Measurements from ENCODE around the gene PIH1D1.
"Not testable (repeated sequence)": the region's sequence is repeated elsewhere in the genome, so short reads cannot be mapped to it uniquely, and the experiment has no call there.

The PIH1D1 gene

DNA sequence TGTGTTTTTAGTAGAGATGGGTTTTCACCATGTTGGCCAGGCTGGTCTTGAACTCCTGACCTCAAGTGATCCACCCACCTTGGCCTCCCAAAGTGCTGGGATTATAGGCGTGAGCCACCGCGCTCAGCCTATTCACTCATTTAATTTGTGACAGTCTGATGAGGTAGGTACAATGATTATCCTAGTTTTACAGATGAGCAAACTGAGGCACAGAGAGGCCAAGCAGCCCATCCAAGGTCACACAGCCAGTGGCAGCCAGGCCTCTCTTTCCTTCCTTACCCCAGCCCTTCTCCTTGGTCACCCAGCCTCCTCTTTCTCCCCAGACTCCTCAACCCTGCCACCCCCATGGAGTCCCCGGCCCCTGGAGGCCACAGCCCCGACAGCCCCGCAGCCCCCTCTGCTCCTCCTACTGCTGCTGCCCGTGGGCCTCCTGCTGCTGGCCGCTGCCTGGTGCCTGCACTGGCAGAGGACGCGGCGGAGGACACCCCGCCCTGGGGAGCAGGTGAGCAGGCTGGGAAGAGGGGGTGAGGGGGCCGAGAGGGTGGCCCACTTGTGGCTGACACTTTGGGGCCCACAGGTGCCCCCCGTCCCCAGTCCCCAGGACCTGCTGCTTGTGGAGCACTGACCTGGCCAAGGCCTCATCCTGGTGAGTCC is 28.5 kb upstream of the PIH1D1 start:
- DNase-seq = no peak

DNA sequence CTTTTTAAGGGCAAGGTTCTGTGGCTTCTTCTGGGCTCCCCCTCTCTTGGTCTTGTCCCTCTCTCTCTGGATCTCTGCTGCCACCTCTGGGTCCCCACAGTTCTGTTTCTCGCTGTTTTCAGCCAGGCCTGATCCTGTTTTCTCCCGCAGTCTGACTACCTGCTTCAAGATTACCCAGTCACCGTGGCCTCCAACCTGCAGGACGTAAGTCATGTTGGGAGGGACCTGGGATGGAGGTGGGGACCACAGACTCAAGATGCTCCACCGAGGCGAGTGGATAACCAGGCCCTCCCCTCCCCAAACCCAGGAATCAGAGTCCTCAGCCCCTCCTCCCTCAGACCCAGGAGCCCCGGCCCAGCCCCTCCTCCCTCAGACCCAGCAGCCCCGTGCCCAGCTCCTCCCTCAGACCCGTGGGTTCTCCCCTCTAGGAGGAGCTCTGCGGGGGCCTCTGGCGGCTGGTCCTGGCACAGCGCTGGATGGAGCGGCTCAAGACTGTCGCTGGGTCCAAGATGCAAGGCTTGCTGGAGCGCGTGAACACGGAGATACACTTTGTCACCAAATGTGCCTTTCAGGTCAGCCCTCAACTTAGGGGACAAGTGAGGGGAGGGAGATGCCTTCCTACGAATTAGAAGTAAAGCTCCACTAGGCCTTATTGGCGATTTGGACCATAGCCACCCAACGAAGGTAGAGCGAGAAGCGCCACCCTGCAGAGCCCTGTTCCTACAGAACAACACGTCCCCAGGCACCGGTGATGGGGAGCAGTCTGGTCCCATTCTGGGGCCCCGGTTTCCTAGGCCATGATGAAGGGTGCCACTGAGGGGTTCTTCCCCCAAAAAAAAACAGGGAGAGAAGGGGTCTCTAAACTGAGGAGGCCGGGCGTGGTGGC is 24.6 kb upstream of the PIH1D1 start:
- DNase-seq = no peak

DNA sequence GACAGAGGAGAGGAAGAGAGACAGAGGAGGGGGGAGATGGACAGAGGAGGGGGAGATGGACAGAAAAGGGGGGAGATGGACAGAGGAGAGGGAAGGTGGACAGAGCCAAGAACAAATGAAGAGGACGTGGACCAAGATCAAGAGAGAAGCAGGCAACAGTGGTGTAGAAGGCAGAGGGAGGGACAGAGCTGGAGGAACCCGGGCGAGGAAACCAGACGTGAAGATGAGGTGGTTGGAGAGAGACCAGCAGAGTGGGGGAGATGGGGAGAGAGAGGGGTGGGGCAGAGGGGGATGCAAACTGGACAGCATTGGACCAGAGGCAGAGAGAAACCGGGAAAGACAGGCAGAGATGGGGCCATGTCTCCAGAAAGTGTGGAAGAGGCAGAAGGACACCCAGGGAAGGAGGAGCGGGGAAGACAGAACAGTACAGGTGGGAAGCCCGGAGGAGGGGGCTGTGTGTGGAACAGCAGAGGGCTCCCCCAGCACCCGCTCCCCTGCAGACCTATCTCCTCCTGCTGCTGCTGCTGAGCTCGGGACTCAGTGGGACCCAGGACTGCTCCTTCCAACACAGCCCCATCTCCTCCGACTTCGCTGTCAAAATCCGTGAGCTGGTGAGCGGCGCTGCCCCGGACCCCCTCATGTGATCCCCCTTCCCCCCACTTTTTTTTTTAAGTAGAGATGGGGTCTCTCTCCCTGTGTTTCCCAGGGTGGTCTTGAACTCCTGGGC is 23.7 kb upstream of the PIH1D1 start:
- no peak for DNase-seq

DNA sequence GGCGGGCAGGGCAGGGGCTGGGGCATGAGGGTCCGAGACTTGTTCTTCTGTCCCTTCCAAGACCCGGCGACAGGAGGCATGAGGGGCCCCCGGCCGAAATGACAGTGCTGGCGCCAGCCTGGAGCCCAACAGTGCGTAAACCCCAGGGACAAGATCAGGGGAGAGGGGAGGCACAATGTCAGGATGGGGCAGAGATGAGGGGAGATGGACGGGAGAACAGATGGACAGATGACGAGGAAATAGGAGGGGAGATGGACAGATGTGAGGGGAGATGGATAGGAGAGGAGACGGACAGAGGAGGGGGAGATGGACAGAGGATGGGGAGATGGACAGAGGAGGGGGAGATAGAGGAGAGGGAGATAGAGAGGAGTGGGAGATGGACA is 22.9 kb upstream of the PIH1D1 start:
- no peak for DNase-seq

DNA sequence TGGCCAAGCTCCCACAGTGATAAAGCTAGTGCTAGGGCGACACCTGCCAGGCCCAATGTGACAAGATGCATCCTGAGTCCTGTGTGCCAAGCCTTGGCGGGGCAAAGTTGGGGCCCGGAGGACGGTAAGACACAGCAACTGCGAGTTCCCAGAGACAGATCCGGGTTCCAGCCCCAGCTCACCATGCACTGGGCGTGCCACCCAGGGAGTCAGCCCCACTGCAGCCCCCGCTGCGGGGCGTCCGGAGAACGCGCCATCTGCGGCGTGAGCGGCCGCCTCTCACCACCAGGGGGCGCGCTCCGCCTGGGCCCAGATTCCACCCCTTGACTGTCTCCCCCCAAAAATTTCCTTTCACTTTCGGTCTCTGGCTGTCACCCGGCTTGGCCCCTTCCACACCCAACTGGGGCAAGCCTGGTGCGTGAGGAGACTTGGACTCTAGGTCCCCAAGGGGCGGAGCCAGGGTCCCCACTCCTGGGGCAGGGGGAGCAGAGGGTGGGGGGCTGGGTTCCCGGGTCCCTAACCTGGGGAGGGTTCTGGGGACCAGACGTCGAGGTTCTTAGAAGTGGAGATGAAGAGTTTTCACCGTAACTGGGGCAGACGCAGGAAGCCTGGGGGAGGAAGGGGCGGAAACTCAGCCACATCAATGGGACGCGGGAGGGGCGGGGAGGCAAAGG is 22.4 kb upstream of the PIH1D1 start, which contains the start of gene FLT3LG:
Gene FLT3LG, plus strand, starts transcription at position 348 of the 674 bp plus-strand sequence. CDS start 425 bp downstream, outside the sequence.
- peak; percentile 56 for DNase-seq

DNA sequence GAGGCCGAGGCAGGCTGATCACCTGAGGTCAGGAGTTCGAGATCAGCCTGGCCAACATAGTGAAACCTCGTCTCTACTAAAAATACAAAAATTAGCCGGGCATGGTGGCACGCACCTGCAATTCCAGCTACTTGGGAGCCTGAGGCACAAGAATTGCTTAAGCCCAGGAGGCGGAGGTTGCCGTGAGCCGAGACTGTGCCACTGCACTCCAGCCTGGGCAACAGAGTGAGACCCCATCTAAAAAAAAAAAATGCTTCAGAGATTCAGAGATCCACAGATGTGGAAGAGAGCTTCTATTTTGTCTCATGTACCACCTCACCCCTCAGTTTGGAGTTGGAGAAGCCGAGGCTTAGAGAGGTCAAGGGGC is 21.9 kb upstream of the PIH1D1 start:
- not testable (repeated sequence) for DNase-seq

DNA sequence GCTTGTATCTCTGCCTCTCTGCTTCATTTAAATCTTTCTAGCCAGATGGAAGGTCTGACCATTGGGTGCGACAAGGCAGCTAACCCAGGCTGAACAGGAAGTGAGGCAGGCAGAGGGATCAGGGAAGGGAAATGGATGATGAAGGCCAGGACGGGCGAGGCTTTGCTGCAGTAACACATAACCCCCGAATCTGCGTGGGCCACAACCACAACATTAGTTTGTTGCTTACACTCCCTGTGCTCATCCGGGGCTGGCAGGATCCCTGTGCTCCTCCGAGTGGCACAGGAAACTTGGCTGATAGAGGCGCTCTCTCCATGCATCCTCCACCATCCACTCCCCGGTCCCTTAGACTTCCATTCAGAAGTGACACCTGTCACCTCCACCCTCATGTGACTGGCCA is 21.3 kb upstream of the PIH1D1 start:
- no peak for DNase-seq

DNA sequence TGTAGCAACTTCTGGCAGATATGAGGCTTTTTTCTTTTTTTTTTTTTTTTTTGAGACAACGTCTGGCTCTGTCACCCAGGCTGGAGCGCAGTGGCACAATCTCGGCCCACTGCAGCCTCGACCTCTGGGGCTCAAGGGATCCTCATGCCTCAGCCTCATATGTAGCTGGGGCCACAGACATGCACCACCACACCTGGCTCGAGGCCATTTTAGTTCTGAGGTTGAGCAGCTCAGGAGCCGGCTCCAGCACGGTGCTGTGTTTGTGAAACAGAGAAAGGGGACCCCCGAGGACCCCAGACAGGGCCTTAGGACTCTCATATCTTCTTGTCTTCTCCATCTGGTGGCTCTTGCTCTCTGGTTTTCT is 19.0 kb upstream of the PIH1D1 start:
- no peak for DNase-seq

DNA sequence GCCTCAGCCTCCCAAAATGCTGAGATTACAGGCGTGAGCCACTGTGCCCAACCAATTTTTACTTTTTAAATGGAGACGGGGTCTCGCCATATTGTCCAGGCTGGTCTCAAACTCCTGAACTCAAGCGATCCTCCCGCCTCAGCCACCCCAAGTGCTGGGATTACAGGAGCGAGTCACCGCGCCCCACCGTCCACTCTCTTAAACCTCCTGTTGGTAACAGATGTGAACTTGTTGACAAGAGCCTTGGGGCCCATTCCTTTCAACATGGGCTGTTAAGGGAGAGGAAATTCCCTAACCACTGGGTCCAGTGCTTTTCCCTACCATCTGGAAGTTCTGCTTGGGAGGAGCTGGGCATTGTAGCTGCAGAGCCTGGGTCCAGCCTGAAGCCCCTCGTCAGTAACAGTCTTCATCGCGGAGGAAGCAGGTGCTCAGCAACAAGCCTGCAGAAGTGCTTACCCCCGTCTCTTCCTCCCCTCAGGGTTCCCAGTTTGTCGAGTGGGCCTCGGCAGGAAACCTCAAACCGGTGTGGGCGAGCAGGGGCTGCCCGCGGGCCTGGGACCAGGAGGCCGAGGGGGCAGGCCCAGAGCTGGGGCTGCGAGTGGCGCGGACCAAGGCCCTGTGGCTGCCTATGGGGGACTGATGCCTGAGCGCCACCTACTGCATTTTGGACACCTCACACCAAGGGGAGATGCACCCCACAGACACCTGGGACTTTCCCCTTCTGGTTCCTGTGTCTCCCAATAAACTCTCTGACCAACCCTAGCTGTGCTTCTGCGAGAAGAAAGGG is 18.4 kb upstream of the PIH1D1 start:
- DNase-seq = no peak

DNA sequence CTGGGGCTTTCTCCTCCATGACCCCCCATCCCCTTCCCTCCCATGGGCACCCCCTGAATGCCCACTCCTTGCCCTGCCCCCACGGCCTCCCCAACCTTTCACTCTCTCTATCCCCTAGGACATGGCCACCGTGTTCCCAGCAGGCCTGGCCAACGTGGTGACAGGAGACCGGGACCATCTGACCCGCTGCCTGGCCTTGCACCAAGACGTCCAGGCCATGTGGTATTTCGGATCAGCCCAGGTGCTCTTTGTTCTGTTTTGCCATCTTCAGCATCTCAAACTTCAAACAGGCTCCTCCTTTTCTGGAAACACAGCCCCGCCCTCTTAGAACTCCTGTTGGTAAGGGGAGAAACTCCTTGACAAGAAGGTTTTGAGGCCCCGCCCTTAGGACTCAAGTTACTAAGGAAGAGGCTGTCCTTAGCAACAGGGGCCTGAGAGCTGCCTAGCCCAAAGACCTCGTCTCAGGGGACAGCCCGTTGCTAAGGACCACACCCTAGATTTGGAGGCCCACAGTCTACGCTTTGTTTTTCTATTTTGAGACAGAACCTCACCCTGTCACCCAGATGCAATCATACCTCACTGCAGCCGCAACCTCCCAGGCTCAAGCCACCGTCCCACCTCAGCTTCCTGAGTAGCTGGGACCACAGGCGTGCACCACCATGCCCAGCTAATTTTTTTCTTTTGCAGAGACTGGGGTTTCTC is 17.3 kb upstream of the PIH1D1 start:
- no peak for DNase-seq

DNA sequence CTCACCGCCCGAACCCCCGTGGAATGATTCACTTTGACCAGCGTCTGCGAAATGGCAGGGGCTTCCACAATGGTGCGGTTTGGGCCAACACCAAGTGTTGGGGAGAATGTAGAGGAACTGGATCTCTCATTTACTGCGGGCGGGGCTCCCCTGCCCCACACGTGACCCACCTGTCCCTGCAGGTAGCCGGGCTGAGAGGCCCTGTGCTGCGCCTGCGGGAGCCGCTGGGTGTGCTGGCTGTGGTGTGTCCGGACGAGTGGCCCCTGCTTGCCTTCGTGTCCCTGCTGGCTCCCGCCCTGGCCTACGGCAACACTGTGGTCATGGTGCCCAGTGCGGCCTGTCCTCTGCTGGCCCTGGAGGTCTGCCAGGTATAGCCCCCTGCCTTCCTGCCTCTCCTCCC is 16.6 kb upstream of the PIH1D1 start:
- DNase-seq = no peak

DNA sequence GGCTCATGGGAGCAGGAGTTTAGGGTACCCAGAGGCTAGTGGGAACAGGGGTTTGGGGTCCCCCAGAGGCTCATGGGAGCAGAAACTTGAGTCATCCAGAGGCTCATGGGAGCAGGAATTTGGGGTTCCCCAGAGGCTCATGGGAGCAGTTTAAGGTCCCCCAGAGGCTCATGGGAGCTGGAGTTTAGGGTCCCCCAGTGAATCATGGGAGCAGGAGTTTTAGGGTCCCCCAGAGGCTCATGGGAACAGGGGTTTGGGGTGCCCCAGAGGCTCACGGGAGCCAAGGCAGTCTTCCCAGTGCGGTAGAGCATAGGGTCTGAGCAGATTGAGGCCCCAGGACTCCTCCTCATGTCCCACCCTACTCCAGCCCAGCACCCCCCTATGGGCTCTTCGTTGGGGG is 13.8 kb upstream of the PIH1D1 start:
- DNase-seq = no peak

DNA sequence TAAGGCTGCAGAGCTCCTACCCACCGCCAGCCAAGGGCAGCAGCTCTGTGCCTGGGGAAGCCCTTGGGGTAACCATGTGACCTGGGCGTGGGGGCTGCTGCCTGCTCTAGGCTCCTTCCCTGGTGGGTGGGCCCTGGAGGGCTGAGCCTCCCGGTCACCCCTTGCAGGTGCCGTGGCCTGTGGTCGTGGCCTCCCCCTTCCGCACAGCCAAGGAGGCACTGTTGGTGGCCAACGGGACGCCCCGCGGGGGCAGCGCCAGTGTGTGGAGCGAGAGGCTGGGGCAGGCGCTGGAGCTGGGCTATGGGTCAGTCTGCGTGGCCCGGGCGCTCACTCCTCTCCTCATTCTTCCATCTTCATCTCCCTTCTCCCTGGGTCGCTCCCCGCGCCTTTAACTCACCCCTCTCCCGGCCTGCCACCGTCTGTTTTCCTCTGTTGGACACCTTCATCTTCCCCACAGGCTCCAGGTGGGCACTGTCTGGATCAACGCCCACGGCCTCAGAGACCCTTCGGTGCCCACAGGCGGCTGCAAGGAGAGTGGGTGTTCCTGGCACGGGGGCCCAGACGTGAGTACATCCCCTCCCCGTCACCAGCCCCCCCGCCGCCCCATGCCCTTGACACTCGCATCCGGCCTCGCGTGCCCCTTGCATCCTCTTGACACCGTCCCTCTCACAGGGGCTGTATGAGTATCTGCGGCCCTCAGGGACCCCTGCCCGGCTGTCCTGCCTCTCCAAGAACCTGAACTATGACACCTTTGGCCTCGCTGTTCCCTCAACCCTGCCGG is 12.5 kb upstream of the PIH1D1 start:
- no peak for DNase-seq

DNA sequence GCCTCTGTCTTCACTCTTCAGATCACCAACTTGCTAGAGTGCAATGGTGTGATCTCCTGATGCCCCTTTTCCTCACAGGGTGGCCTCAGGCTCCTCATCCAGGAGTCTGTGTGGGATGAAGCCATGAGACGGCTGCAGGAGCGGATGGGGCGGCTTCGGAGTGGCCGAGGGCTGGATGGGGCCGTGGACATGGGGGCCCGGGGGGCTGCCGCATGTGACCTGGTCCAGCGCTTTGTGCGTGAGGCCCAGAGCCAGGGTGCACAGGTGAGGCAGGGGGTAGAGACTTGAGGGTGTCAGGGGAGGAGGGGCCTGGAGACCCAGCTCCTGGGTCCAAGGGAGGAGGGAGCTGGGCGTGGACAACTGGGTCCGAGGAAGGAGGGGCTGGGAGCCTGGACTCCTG is 10.9 kb upstream of the PIH1D1 start:
- DNase-seq = no peak

DNA sequence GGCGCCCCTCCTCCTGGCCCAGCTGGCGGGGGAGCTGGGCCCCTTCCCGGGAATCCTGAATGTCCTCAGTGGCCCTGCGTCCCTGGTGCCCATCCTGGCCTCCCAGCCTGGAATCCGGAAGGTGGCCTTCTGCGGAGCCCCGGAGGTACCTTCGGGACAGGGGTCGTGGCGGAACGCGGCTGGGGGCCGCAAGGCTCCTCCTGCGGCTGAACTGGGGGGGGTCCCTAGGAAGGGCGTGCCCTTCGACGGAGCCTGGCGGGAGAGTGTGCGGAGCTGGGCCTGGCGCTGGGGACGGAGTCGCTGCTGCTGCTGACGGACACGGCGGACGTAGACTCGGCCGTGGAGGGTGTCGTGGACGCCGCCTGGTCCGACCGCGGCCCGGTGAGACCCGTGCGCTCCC is 10.0 kb upstream of the PIH1D1 start:
- DNase-seq = no peak

DNA sequence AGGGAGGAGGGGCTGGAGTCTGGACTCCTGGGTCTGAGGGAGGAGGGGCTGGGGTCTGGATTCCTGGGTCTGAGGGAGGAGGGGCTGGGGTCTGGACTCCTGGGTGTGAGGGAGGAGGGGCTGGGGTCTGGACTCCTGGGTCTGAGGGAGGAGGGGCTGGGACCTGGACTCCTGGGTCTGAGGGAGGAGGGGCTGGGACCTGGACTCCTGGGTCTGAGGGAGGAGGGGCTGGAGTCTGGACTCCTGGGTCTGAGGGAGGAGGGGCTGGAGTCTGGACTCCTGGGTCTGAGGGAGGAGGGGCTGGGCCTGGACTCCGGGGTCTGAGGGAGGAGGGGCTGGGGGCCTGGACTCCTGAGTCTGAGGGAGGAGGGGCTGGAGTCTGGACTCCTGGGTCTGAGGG is 9.5 kb upstream of the PIH1D1 start:
- DNase-seq = not testable (repeated sequence)

DNA sequence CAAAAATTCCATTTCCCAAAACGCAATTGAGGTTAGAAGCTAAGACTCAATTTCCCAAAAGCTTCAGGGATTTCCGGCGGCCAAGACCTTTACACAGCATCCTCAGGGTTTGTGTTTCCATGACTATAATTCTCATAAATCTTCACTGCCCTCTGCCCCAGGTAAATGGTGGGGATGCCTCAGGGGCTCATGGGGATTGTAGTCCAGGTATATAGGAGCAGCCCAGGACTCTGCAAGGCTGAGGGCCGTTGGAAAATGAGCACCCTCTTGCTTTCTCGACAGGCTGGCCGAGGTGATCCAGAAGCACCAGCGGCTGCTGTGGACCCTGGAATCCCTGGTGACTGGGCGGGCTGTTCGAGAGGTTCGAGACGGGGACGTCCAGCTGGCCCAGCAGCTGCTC is 7.8 kb upstream of the PIH1D1 start:
- DNase-seq = no peak

DNA sequence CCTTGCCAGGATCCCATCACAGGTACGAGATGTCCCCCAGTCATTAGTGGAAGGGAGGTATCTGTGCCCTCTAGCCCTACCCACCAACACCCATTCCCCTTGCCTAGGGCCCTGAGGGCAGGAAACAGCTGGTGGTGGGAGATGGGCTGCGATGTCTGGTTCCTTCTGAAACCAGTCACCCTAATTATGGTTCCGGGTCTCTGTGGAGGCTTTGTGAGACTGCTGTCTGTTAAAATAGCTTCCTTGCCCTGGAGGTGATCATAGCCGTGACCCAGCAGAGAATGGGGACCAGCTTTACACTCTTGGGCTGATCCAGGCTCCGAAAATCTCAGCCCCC is 6.9 kb upstream of the PIH1D1 start:
- DNase-seq = no peak

DNA sequence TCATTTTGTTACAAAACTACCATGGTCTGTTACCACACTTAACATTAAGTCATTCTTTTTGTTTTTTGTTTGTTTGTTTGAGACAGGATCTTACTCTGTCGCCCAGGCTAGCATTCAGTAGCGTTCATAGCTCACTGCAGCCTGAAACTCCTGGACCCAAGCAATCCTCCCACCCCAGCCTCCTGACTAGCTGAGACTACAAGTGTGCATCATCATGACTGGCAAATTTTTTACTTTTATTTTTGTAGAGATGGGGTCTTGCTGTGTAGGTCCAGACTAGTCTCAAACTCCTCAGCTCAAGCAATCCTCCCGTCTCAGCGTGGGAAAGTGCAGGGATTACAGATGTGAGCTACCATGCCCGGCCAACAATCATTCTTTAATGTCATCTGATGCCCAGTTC is 4.7 kb upstream of the PIH1D1 start:
- no peak for DNase-seq

DNA sequence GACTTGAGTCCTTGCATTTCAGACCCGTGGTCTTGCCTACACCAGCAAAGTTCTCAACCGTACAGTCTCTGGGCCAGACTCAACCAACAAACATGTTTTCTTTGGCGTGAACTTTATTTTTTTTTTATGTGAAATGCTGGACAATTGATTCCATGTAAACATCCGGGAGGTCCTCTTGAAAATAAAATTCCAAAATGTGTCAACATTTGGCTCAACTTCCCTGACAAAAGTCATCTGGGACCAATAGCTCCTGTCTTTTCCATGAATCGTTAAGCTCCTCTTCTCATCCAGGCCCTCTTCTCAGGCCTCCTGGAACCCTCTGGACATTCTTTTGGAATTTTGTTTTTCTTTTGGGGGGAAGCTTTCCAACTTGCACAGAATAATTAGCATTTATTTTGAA is 4.2 kb upstream of the PIH1D1 start:
- DNase-seq = no peak

DNA sequence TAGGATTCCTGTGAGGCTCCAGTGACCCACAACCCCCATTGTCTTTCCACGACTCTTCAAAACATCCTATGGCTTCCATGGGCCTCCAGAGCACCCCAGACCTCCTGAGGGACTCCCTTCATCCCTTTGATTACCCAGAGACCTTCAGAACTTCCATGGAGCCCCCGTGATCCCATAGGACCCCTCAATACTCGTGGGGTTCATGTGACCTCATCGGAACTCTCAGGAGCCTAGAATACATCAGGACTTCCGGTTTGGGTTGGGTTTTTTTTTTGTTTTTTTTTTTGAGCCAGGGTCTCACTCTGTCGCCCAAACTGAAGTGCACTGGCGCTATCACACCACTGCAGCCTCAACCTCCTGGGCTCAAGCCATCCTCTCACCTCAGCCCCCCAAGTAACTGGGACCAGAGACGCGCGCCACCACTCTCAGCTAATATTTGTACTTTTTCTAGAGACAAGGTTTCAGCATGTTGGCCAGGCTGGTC is 2.2 kb upstream of the PIH1D1 start:
- no peak for DNase-seq

Measured in NCI-H1048 (cell line).